GM19452 (cell line): ENCODE results near the gene PPIE.
"Not testable (repeated sequence)": the region's sequence is repeated elsewhere in the genome, so short reads cannot be mapped to it uniquely, and the experiment has no call there.

ENCODE experiments used
- ATAC-seq: cut with Tn5 transposase; IDR thresholded peaks from one replicate; pipeline ENCODE4 v1.9.1; 2021; ENCODE audit not compliant: unreplicated experiment

Gene PPIE

DNA sequence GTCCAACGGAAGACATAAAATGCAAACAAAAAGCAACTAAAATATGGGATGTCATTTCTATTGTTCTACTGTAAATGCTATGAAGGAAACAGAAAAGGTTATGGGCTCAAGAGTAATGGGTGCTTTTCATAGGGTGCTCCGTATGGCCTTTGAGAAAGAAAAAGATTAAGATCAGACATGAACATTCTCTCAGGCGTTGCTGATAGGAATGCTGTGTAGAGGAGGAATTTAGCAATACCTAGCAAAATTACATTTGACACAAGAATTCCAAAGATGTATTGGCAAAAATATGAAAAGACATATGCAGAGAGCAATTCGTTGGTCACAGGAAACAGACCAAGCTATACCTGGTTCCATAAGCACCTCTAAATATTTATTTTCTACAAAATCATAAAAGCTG, 38.2 kb downstream of the PPIE start:
- ATAC-seq: no peak

DNA sequence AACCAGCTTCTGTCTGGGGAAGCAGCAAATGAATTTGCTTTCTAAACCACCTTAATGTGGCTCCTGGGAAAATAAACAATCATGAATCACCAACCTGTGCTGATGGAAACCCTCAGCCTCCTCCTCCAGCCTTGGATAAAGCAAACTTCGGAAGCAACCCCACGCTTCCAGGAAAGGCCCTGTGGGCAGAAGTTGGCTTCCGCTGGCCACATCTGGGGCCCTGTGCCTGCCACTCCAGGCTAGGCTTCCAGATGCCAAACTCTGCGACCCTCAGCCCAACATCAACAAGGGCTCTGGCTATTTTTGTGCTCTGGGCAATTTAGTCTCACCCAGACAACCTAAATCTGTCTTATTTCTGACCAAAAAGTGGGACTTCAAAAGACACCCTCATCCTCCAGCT, 38.6 kb downstream of the PPIE start:
- no peak for ATAC-seq

DNA sequence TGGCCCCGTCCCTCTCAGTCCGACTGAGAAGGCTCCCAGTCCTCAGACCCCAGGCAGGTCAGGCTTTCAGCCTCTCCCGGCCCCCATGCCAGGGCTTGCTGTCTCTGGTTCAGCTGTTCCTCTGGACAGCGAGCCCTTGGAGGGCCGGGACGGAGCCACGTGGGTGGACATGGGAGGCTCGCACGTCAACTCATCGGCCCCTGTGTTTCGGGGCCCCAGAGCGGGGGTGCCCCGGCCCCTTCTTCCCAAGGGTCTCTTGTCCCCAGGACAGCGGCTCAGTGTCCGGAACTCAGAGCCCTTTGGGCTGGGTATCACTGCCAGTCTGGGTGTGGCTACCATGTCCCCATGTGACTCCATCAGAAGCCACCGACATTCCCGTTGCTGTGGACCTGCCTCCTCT, 39.2 kb downstream of the PPIE start:
- not testable (repeated sequence) for ATAC-seq

DNA sequence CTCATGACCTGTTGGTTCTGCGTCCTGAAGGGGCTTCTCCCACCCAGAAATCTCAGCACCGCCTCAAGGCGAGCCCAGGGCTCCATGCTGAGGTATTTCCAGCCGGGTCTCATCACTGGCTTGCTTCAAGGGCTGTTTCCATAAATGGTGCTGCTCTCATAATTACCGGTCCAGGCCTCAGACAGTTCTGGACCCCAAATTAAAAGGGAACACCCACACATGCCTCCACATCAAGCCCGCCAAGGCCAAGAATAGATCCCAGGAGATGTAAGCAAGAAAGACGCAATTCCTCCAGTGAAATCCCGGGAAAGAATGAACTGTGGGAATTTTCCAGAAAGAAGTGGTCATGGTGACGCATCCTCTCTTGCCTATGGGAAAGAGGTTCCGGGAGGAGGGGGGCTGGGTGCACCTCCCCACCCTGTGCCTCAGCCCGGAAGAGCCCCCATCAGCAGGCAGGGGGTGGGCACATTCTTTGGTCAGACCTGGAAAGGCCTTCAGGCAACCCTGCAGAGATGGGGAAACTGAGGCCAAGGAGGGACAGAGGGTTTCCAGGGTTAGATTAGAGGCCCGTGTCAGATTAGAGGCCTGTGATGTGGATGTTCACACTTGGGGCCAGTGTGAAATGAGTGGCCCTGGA, 39.9 kb downstream of the PPIE start:
- ATAC-seq: not testable (repeated sequence)

DNA sequence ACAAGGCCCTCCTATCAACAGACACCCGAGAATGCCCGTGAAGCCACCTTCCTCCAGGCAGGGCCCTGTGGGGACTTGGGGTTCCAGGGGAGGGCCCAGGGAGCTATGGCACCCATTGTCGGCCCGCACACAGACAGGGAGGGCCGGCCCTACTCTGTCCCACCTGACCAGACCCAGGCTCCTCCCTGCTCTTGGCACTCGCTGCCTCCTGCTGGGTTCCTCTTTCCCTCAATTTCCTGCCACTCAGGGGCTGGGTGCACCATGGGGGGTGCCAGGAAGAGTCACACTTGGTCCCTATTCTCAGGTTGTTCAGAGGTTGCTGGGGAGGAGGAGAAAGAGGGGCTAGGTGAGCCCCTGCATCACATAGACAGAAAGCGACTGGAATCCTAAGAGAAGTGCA, 40.5 kb downstream of the PPIE start:
- no peak for ATAC-seq

DNA sequence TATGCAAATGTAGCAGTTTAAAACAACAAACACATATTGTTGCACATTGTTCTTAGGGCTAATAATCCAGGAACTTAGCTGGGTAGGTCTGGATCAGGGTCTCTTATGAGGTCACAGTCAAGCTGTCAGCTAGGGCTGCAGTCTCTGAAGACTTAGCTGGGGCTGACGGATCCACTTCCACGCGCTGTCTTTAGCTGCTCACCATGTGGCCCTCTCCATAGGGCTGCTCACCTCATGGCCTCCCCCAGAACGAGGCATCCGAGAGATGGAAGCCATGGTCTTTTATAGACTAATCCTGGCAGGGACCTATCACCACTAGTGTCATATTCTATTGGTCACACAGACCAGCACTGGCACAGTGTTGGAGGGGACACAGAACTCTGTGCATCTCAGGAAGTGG, 41.1 kb downstream of the PPIE start:
- ATAC-seq: no peak

DNA sequence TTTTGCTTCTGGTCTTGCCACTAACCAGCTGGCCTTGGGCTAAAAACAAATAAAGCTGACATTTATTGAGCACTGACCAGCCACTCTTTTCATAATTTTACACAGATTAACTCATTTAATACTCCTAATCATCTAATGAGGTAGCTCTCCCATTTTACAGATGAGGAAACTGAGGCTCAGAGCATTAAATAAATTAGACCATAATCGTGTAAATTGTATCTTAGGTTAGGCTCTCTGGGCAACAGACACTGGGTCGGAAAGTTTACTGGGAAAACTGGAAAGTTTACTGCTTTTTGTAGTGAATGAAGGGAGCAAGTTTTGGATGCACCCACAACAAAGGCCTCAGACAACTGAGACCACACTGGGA, 42.6 kb downstream of the PPIE start:
- ATAC-seq: no peak

DNA sequence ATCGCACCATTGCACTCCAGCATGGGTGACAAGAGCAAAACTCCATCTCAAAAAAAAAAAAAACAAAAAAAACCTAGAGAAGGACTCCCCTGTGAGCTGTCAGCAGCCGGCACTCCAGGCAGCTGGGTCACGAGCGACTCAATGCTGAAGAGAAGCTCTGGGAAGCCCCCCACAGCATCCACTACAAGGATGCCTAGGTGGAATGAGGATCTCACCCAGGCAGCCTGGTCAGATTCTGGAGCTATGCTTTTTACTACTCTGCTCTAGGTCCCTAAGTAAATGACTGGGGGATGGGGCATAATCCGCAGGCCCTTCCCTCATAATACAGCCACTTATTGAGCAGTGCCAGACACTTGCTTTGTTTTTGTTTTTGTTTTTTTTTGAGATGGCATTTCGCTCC, 43.4 kb downstream of the PPIE start:
- no peak for ATAC-seq

DNA sequence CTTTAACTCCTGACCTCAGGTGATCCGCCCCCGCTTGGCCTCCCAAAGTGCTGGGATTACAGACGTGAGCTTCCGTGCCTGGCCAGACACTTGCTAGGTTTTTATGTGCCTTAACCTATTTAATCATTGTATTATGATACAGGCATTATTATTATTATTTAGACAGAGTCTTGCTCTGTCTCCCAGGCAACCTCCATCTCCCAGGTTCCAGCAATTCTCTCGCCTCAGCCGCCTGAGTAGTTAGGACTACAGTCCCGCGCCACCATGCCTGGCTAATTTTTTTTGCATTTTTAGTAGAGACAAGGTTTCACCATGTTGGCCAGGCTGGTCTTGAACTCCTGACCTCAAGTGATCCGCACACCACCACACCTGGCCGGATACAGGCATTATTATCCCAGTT, 44.0 kb downstream of the PPIE start:
- not testable (repeated sequence) for ATAC-seq

DNA sequence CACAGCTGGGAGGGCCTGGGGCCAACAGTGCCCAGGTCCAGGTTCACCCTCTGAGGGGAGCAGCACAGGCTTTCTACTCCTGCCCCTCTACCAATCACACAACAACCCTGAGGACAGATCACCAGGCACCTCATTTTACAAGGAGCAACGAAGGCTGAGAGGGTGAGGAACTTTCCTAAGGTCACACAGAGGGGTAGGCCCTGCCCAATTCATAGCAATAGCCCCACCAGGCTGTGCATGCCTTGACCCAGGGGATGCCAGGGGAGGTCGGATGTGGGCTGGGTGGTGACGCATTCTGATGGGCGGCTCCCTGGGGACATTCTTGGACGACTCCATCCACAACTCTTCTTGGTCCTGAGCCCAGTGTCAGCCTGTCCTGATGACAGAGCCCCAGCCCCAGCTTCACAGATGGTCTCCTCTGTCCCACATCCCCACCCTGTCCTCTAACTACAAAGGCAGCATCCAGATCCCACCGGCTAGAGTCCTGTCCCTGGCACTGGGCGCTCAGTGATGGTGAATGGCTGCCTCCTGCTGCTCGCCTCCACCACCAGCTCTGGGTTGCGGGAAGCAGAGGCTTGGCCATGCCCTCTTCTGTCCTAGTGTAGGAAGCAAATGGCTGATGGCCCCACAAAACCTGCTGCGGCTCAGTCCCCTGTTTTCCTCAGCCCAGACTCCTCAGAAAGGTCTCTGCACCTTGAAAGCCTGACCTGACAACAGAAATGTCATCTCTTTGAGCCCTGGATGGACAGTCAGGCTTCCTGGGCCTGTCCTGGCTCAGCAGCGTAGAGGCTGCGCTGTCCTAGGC, 47.8 kb downstream of the PPIE start:
- not testable (repeated sequence) for ATAC-seq

DNA sequence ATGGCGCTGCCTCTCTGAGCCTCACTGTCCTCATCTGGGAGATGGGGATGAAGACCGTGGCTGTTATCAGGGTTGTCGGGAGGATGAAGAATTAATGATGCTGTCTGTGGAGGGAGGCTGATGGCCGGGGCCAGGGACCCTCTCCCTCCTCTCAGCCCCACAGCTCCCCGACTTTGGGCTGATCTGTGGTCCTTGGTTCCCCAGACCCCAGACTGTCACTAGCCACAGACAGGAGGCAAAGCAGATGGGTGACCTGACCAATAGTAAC, 48.4 kb downstream of the PPIE start:
- not testable (repeated sequence) for ATAC-seq

DNA sequence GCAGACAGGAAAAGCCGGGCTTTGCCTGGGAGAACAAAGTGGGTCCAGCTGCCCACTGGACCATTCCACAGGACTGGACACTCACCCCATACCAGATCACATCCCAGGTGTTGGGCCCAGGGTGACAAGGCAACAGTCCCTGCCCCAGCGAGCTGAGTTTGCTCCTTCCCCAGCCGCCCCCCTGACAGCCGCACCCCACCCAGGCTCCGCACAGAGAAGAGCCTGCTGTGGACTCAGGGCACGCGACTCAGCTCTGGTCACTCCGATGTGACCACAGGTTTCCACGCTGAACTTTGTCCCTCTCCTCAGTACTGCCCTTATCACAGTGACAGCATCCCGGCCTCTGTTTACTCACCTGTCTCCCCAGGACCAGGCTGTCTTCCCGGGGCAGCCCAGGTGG, 48.8 kb downstream of the PPIE start:
- ATAC-seq: no peak

DNA sequence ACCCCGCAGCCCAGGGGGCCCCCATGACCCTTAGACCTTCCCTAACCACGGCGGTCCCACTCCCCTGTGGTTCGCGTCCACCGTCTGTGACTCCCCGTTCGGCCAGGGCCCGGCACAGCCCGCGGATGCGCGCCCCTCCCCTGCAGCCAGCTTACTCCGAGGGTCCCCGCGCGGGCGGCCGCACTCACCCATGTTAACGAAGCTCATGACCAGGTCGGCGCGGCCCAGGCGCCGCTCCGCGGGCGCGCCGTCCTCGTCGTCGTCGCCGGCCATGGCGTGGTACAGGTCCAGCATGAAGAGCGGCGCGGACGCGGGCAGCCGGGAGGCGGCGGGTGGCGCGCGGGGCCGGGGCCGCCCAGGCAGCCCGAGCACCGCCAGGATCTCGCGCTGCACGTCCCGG, 49.3 kb downstream of the PPIE start:
- not testable (repeated sequence) for ATAC-seq

DNA sequence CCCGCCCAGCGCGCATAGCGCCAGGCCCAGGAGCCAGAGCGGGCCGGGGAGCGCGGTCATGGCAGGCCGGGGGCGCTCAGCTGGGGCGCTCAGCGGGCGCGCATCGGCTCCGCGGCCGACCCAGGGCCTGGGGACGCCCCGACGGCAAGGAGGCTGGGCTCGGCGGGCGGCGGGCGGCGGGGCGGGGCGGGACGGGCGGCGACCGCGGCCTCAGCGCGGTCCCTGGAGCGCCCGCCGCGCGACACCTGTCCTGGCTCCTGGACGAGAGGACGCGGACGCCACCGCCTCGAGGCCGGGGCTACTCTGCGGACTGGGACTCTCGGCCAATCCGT, 49.7 kb downstream of the PPIE start:
- ATAC-seq: no peak

DNA sequence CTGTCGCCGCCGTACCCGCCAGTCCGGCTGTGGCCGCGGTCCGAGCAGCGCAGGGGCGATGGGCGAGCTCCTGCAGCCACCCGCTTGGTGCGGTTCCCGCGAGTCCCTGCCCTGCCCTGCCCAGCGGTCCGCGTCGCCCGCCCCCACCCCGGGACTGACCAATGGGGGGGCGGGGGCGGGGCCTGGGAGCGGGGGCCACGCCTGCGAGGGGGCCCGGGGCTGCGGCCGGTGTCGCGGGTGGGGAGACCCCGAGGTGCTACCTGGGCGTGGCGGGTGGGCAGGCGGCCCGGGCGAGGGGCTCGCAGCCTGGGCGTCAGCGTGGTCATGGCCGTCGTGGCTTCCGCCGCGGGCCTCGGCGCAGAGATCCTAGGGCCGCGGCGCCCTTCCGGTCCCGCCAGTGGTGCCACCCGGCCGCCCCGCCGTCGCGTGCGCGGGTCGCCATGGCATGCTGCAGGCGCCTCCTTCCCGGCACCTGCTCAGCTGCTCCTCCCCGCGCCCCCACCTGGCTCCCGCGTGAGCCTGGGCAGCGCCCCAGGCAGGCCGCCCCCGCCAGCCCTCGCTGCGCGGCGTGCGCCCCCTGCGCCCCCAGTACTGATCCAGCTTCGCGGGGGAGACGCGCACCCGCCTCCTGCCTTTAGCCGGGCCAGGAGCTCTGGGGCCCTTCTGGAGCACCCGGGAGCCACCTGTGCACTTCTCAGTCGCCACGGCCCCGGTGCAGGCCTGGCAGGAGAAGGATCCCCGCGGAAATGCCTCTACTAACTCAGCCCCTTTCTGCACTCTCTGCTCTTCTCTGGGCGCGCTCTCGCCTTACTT, 50.3 kb downstream of the PPIE start, which contains the start of gene BMP8B:
TSS of gene BMP8B (minus strand) at position 108 of the 813 bp plus-strand sequence. CDS start 380 bp downstream, outside the sequence.
- no peak for ATAC-seq

DNA sequence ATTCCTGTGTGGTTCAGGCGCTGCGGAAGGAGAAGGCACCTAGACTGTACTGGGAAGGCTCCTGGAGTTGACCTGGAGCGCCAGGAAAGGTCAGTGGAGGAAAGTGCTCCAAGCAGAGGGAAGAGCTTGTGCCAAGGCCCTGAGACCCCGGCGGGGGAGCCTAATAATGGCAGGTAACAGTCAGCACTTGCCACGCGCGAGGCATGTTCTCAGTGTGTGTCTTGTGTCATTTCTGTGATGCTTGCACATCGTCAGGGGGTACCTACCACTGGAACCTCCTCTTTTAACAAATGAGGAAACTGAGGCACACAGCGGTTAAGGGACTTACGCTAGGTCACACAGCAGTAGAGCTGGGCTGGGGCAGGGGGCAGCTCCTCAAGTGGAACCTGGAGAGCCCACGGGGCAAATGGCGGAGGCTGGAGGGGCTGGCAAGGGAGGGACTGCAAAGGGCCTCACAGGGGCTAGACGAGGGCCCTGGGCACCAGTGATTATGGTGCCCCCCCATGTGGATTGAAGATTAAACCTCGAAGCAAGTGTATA, 51.0 kb downstream of the PPIE start:
- no peak for ATAC-seq

DNA sequence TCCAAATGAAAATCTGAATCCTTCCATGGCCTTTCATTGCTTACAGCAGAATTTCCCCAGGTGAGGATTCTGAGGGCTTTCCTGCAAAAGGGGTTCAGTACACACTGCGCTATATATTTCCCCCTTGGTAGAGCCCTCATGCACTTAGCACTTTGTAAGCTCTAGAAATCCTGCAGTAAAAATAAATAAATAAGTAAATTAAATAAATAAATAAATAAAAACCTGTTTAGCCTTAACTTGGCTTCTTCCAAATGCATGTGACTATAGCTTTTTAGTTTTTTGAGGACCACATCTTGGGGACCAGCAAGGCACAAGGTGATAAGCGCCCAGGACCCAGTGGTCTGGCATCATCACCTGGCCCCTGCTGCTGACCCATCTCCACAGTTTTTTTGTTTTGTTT, 53.2 kb downstream of the PPIE start:
- ATAC-seq: no peak

DNA sequence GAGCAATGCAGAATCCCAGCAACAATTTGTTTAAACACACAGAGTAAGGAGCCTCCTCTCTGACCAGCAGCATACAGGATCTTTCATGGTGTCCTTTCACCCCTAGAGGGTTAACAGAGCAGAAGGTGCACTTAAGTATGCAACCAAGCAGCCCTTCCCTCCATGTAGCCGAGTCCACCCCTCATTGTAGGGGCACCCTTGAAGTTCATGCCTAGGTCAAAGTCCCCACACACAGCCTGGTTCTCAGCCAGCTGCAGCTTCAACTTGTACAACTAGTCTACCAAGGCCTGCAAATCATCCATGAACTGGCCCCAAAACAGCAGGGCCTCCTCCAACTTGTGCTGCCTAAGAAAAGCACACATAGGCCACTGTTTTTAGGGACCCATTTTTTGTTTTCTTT, 57.0 kb downstream of the PPIE start:
- ATAC-seq: no peak

DNA sequence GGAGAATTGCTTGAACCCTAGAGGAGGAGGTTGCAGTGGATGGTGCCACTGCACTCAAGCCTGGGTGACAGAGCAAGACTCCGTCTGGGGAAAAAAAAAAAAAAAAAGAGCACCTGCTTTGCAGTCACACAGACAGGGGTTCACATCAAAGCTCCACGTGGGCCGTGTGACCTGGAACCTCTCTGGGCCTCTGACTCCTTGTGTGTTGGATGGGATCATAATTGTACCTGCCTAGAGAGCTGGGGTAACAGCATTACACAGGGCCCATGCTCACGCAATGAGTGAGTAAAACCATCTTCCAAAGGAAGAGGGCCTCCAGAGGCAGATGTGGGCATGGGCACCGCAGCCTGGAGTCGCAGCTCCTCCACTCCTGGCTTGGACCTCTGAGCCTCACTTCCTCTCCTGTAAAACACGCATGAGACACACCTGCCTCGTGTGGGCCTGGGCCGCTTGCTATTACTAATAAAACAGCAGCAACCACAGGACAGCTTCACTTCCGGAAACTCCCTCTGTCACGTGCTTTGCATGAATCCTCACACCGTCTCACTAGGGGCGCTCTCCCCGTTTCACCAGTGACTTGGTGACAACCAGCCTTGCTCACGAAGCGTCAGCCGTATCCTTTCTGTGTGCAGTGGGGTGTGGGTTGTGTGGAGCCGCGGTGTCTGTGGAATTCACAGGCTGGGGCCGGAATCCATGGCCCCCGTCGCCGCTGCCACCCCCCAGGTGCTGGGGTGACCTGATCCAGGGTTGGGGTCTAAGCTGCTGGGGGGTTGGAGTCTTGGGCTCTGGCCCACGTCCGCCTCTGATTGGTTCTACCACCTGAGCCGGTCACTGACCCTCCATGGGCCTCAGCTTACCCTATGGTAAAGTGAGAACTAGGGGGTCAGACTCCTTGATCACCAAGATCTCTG, 60.4 kb downstream of the PPIE start:
- ATAC-seq: peak; percentile 89

DNA sequence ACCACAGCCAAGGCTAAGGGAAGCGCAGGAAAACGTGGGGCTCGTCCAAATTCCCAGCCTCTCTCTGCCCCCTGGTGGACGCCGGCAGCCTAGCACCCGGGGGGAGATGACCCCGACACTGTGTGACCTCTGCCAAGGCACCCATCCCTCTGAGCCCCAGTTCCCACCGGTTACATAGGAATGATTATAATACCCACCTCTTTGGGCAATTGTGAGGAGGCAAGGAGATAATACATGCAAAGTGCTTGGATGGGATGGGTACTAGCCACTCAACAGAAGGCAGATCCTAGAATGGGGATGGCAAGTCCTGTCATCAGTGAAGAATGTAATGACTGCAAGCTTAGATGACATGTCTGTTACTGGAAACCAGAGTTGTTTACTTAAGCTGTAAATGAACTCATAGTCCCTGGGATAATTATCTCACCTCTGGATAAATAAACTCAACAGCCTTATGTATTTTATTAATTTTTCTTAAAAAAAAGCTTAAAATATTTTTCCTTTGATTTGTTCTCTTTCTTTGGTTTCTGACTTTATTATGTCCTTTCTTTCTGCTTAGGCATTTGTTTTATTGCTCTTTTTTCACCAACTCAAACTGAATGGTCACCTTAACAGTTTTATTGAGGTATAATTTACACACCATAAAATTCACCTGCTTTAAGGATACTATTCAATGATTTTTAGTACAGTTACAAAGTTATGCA, 61.2 kb downstream of the PPIE start:
- peak; percentile 35 for ATAC-seq
